GM10248 (cell line): Measurements from ENCODE around the gene MEOX2.

Experiments used
- CTCF ChIA-PET: fragments of 300-600 bp; sonication (Branson Sonifier 250); formaldehyde crosslinking; extraction: SDS; loops from one replicate; lab custom pipeline; 2021; ENCODE audit warnings: antibody characterized with exemption; lab: Yijun Ruan, JAX
- POLR2A ChIA-PET: fragments of 350-650 bp; sonication (Branson Sonifier 250); formaldehyde crosslinking; extraction: SDS; loops from one replicate; lab custom pipeline; 2020; ENCODE audit warnings: antibody characterized with exemption; lab: Yijun Ruan, JAX
- DNase-seq: peaks from one replicate; pipeline ENCODE4 v3.0.0; 2012; ENCODE audit errors: extremely low spot score
- TF ChIP-seq, protein P1 (sequence below): IDR thresholded peaks from 2 replicates; pipeline ENCODE4 v1.5.1; 2012; ENCODE audit warnings: mild to moderate bottlenecking, low read depth; ENCODE audit errors: extremely low read depth, missing control alignments, control extremely low read depth

The MEOX2 gene

GRCh38 chr7:15686295-15686956 is at the start of gene MEOX2:
TSS of gene MEOX2 (minus strand) at chr7:15686683. CDS start at chr7:15686402, 281 bp downstream.
- DNase-seq = peak; percentile 9
- CTCF ChIA-PET = interaction anchor here (1.0 kb wide), 1 partner anchor 35 kb away, joined by 4 read pairs; no protein-coding TSS in a partner anchor
- POLR2A ChIA-PET = no interaction called here

GRCh38 chr7:15729746-15730145 is 43.3 kb upstream of the MEOX2 start:
- DNase-seq = no peak
- TF ChIP-seq, protein P1, sequence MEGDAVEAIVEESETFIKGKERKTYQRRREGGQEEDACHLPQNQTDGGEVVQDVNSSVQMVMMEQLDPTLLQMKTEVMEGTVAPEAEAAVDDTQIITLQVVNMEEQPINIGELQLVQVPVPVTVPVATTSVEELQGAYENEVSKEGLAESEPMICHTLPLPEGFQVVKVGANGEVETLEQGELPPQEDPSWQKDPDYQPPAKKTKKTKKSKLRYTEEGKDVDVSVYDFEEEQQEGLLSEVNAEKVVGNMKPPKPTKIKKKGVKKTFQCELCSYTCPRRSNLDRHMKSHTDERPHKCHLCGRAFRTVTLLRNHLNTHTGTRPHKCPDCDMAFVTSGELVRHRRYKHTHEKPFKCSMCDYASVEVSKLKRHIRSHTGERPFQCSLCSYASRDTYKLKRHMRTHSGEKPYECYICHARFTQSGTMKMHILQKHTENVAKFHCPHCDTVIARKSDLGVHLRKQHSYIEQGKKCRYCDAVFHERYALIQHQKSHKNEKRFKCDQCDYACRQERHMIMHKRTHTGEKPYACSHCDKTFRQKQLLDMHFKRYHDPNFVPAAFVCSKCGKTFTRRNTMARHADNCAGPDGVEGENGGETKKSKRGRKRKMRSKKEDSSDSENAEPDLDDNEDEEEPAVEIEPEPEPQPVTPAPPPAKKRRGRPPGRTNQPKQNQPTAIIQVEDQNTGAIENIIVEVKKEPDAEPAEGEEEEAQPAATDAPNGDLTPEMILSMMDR = no peak
- CTCF ChIA-PET = interaction anchor here (1.4 kb wide), 1 partner anchor 12 kb away, joined by 6 read pairs; no protein-coding TSS in a partner anchor
- POLR2A ChIA-PET = no interaction called here

More at GRCh38 chr7:15686295-15686956, at the start of gene MEOX2:
- TF ChIP-seq, protein P1 = no peak

DNA sequence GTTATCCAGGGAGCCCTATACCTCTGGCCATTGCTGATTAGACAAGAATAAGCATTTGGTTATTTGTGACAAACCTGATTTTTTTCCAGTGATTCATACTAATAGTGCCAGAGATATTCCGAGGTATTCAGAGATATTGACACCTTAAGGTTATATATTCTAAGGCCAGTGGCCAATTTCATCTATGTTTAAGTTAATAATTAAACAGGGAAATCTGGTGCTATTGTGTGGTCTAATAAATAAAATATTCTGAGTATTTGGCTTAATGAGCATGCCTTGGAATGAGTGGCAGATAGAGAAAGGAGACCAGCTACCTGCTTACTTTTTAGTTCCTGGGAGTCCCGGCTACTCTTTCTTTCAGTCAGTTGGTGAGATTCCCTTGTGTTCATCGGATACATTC is 38.6 kb upstream of the MEOX2 start:
- ChIA-PET CTCF (interaction anchor here (0.8 to 1.3 kb wide), 2 partner anchors 12 to 422 kb away, joined by 3 to 4 read pairs; no protein-coding TSS in a partner anchor), POLR2A (no interaction called here)

GRCh38 chr7:15723841-15724240 is 37.4 kb upstream of the MEOX2 start:
- TF ChIP-seq, protein P1 = no peak
- DNase-seq = no peak
- ChIA-PET CTCF (interaction anchor here (0.9 to 1.3 kb wide), 2 partner anchors 10 to 16 kb away, joined by 3 to 4 read pairs; no protein-coding TSS in a partner anchor), POLR2A (no interaction called here)

More for the DNA sequence above, 38.6 kb upstream of the MEOX2 start:
- TF ChIP-seq, protein P1 = no peak
- no peak for DNase-seq

GRCh38 chr7:15720849-15721471 is 34.5 kb upstream of the MEOX2 start:
- TF ChIP-seq, protein P1 = peak; percentile 81
- ChIA-PET CTCF (interaction anchor here (0.6 to 2.5 kb wide), 30 partner anchors 11 to 452 kb away, joined by 3 to 17 read pairs (median 4); partner anchors contain the start of gene MEOX2), POLR2A (no interaction called here)
- no peak for DNase-seq

DNA sequence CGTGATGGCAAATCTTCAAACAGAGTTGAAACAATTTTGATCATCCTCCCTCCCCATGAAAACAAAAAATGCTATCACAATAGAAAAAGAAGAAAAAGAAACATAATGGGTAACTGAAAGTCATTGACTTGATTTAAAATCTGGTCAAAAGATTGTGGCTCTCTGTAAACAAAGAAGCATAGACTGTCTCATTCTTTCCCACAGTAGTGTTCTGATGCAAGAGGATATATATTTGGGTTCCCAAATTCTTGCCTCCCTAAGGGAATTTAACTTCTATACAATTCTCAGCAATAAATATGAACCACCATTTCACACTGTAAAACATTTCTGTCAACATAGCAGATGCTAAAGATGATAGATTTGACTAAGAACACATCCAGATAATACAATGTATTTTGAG is 32.8 kb upstream of the MEOX2 start:
- CTCF ChIA-PET = no interaction called here
- TF ChIP-seq, protein P1 = no peak
- POLR2A ChIA-PET = no interaction called here
- DNase-seq = no peak
